Measurements from ENCODE around the gene TAL1.

DNA sequence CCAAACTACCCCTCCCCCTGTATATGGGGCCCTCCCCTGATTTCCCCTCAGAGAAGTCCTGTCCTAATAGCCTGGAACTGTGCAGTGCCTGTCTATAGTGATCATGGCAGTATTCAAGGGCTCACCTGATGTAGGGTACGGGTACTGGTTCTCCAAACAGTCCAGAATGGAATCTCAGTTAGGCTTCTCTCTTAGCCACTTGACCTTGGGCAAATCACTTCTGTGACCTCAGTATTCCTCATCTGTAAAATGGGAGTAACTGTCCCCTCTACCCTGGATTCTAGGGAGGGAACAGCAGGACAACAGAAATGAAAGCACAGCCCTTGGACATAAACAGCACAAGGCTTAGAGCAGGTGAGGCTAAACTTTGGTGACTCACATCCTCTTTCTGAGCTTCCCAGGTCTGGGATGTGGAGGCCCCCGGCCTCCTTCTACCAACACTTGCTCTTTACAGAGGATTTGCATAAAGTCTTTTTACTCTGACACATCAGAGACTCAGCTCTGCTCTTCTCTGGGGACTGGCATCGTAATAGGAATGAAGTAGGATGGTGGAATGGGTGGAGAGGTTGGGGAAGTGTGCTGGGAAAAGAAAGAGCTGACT lies 22.2 kb downstream of the TAL1 start:
- no peak for TF ChIP-seq ZNF274 (IDR thresholded peaks at IDR 0.05; ENCODE audit: low read depth, low read length)
- TF ChIP-seq YY1 (IDR thresholded peaks at IDR 0.05; ENCODE audit: insufficient read depth, insufficient read length), result no peak

Measured in NT2/D1 (cell line).